CD4-positive, alpha-beta T cell treated with Interleukin-15 for 1 hour (primary cell): ENCODE results near the gene HBA1.
"Not testable (repeated sequence)": the region's sequence is repeated elsewhere in the genome, so short reads cannot be mapped to it uniquely, and the experiment has no call there.

Experiments used
- DNase-seq: peaks from one replicate; pipeline ENCODE4 v3.0.0-alpha.2; 2020

The HBA1 gene

DNA sequence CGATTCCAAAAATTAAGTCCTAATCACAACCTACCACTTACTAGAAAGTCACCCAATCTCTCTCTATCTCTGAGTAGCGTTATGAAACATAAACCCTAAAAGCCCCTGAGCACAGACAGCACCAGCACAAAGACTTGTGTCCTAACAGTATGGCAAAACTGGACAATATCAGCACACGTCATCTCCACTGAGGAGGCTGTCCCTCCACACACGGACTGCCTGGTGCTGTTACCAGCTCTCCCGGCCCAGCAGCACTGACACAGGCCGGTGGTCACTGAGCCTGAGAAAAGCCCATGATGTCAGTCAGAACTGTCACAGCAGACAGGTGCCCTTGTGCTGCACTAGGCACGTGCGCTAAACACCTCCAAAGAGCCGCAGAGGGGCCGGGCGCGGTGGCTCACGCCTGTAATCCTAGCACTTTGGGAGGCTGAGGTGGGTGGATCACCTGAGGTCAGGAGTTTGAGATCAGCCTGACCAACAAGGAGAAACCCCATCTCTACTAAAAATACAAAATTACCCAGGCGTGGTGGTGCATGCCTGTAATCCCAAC lies 35.2 kb downstream of the HBA1 start:
- not testable (repeated sequence) for DNase-seq

DNA sequence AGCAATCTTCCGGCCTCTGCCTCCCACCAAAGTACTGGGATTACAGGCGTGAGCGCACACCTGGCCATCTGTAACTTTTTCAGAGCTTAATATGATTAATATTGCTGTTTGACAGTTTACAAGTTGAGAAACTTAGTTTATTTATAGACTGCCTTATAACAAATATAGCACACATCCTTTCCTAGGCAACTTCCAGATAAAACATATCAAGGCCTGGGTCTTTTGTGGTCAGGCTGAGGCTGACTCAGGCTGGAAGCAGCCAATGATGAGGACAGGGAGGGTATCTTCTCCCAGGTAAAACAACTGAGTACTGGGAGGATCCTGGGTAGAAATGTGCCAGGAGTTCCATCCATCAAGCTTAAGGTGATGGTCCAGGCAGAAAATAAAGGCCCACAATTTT lies 36.5 kb downstream of the HBA1 start:
- no peak for DNase-seq

DNA sequence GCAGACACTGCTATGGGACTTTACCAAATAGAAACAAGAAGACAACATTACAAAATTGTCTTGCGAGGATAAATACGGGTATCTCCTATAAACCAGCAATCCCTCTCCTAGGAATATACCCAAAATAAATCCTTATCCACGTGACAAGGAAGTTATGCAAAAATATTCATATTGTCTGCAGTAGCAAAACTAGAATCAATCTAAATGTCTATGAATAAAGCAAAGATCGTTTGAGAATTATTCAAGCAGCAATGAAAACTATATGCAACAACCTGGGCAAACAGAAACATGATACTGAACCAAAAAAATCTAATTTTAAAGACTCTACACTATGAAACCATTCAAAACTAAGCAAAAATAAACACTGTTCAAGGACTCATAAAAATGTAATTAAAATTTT lies 43.5 kb downstream of the HBA1 start:
- DNase-seq, result no peak
